Erythroblast (primary cell): Measurements from ENCODE around the gene KMT2C.

Experiments used
- DNase-seq, 2 experiments: peaks; one replicate each; lab custom pipeline; 2025; lab: John Stamatoyannopoulos, UW
- GATA1 ChIP-seq: IDR thresholded peaks from 2 replicates; pipeline ENCODE4 v1.6.1; 2011; ENCODE audit warnings: low read depth, mild to moderate bottlenecking, control low read depth, low read length, moderate library complexity
- POLR2A ChIP-seq: IDR thresholded peaks from 2 replicates; pipeline ENCODE4 v1.6.1; 2011; ENCODE audit warnings: mild to moderate bottlenecking, low read length

KMT2C gene

DNA sequence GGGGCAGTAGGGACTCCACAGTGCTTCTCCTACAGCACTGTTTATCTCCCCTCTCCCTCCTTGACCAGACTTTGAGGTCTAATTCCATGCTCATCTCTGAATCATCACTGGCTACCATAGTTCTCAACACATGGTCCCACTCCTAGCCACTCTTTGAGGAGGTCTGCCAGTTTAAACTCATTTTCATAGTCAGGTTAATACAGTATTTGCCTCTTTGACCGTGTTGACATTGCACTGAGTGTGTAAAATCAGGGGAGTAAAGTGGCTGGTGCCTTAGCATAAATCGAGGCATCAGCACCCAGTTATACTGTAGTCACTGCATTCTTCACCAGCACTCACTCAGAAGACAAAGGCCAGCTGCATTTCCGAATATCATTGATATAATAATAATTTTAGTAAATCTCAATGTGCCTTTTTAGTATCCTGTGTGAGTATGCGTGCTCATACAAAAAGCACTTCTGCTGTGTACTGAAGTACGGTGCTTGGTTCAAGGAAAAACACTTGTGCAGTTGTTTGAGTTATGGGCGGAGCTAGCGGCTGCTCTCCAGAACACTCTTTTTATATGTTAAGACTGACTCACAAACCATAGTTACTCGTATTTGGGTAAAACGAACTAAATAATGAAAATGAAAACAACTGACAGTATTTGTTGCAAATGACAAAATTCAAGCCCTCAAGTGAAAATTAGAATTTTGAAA is 320.6 kb downstream of the KMT2C start:
- no peak for DNase-seq
- no peak for TF ChIP-seq GATA1
- TF ChIP-seq POLR2A, result no peak

- TF ChIP-seq GATA1 (no peak), POLR2A (no peak)
- DNase-seq, result no peak
Observed at GRCh38 chr7:152112829-152113228, 323.0 kb downstream of the KMT2C start.

- DNase-seq, result no peak
- no peak for TF ChIP-seq GATA1
- TF ChIP-seq POLR2A, result no peak
Observed at GRCh38 chr7:152108359-152108758, 327.4 kb downstream of the KMT2C start.

DNA sequence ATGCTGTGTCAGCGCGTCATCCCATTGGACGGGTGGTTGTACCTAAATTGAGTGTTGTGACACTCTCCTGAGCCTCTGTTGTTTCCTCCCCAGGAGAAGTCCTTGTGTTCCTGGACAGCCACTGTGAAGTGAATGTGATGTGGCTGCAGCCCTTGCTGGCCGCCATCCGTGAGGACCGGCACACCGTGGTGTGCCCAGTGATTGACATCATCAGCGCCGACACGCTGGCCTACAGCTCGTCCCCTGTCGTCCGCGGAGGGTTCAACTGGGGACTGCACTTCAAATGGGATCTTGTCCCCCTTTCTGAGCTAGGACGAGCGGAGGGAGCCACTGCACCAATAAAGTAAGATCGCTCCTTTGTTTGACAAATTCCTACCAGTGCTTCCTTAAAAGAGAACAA is 327.9 kb downstream of the KMT2C start:
- no peak for TF ChIP-seq GATA1
- no peak for TF ChIP-seq POLR2A
- DNase-seq, result no peak

GRCh38 chr7:152106990-152107389 is 328.8 kb downstream of the KMT2C start:
- no peak for DNase-seq
- no peak for TF ChIP-seq POLR2A
- TF ChIP-seq GATA1, result no peak

GRCh38 chr7:152105205-152105604 is 330.6 kb downstream of the KMT2C start:
- DNase-seq, result no peak
- TF ChIP-seq GATA1 (no peak), POLR2A (no peak)

DNA sequence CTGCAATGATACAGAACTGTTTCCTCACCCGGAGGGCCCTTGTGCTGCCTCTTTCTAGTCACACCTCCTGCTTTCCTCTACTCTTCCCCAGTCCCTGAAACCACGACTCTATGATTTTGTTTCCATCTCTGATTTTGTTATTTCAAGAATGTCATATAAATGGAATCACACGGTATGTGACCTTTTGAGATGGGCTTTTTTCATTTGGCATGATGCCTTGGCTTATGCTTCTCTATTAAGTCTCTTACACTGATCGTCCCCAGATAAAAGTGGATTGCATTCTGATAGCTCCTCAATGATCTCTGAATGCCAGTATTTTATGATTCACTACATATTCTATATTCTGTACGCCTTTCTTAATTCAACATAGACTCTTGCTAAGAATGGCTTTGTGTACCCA is 332.1 kb downstream of the KMT2C start:
- no peak for DNase-seq
- TF ChIP-seq GATA1 (no peak), POLR2A (no peak)

GRCh38 chr7:152103066-152103465 is 332.7 kb downstream of the KMT2C start:
- TF ChIP-seq POLR2A, result no peak

GRCh38 chr7:152097330-152097729 is 338.5 kb downstream of the KMT2C start:
- no peak for TF ChIP-seq GATA1
- TF ChIP-seq POLR2A, result no peak
- no peak for DNase-seq

More at GRCh38 chr7:152103066-152103465, 332.7 kb downstream of the KMT2C start:
- no peak for DNase-seq

GRCh38 chr7:152095771-152096170 is 340.0 kb downstream of the KMT2C start:
- no peak for TF ChIP-seq POLR2A
- no peak for TF ChIP-seq GATA1
- DNase-seq, result no peak

DNA sequence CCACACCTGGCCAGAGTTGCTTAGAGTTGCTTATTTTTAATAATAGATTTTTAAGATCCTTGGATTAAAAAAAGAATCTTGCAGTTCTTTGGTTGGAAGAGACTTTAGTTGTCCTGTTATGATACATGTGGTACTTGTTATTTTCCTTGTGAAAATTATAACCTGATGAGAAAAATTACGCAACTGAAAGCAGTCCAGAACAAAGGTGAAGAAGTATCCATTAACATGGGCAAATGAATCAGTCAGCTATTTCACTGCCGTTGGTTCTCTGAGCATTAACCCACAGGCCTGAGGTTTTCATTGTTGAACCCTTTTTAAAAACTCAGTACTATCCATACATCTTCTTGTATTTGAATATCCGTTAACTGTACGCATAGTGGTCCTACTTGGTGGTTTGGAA is 342.1 kb downstream of the KMT2C start:
- TF ChIP-seq POLR2A (no peak), GATA1 (no peak)

GRCh38 chr7:152090747-152091146 is 345.1 kb downstream of the KMT2C start:
- DNase-seq, result no peak
- TF ChIP-seq POLR2A (no peak), GATA1 (no peak)

More for the DNA sequence above, 342.1 kb downstream of the KMT2C start:
- DNase-seq, result no peak

DNA sequence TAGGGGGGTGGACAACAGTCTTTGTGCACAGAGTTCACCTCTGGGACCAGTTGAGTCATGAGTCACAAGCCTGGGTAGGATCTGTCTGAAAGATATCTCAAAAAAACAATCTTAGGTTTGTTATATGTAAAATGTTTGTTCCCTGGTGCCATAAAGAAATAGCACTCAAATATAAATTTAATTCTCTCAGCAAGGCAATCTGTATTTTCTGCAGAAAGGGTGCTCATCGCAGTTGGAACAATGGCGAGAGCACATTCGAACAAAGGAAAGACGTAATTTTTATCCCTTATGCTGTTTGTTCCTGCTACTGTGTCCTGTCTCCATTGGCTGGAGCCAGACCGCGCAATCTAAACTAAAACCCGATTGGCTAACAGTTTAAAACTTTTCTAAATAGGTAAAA is 346.6 kb downstream of the KMT2C start:
- no peak for DNase-seq
- TF ChIP-seq POLR2A (no peak), GATA1 (no peak)

DNA sequence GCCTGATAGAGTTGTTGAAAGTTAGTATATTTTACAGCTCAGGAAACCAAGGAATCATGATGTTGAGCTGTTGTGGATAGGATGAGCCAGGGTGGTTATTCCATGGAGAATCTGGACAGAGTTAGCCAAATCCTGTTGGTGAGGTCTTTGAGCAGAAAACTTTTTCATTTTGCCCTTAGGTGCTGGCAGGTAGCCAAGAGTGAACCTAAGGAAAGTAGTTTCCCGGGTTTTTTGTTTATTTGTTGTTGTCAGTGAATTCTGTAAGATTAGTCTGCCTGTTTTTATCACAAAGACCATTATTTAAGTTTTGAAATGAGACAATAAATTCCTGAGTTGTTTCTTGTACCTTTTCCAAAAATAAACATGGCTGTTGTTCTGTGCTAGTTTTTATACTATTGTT is 349.3 kb downstream of the KMT2C start:
- TF ChIP-seq GATA1, result no peak
- no peak for TF ChIP-seq POLR2A

DNA sequence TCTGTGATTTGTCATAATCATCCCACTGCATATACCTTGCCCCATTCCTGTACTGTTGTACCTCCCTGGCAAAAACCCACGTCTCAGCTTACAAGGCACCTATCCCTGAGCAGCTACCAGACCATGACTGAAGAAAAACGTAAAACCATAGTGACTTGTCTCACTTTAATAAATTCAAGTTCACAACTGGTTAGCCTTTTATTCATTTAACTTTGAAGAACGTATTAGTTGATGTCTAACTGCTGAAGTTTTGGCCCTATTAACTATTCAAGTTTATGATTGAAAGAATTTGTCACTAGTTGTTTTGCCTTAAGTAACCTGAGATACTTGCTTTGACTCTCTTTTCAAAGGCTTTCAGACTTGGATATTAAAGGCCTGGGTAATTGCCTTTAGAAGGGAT is 350.7 kb downstream of the KMT2C start:
- no peak for TF ChIP-seq POLR2A

More for the DNA sequence above, 349.3 kb downstream of the KMT2C start:
- no peak for DNase-seq

More for the DNA sequence above, 350.7 kb downstream of the KMT2C start:
- no peak for DNase-seq
